Non-pigmented ciliary epithelial cell (primary cell): ENCODE measurements around the gene PCIF1.
"Not testable (repeated sequence)": the region's sequence is repeated elsewhere in the genome, so short reads cannot be mapped to it uniquely, and the experiment has no call there.

ENCODE experiments used
- DNase-seq: peaks from one replicate; pipeline ENCODE4 v3.0.0-alpha.2; 2010; ENCODE audit warnings: low read depth

Gene PCIF1

DNA sequence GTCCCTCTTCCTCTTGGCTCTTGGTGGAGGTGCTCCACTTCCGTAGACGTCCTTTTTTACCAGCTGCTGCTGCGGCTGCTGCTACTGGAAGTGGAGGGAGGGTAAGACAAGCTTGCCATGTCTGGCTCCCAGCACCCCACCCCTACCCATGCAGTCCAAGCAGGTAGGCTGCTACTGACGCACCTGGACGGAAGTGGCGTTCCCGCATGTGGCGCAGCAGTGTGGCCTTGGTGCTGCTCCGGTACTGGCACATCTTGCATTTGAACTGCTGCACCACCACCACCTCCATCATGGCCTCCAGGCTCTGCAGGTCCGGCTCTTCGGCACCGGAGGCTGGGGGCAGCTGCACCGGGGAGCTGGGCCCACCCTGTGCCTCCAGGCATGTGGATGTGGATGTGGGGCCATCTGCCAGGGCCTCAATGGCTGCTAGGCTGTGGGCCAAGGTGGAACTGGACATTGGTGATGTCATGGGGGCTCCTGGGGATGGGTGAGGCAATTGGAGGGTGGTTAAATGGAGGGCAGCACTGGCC is 33.1 kb downstream of the PCIF1 start:
- DNase-seq, result no peak

DNA sequence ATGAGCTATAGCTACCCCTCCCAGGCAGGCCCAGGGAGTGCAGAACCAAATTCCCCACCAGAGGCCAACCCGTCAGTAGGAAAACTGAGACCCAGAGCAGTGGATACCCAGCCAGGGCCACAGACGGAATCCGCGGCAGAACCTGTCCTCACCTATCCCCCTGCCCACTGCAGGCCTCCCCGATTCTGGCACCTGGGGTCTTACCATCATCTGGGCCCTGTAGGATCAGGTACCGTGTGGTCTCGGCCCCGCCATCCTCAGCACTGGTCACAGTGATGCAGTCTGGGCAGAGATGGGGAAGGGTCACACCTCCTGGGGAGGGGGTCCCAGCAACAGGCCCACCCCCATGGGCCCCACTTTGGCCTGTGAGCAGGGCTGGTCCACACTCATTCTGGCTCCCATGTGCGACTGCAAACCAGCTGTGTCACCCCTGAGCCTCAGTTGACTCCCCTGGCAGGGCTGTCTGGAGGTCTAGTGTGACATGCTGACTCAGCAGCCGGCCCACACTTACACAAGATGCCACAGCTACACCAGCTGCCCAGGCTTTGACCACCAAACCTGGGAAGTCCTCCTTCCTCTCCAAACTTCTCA is 33.7 kb downstream of the PCIF1 start:
- DNase-seq, result no peak

GRCh38 chr20:45968801-45969711 is 34.6 kb downstream of the PCIF1 start:
- DNase-seq, result no peak

- DNase-seq, result no peak
Observed at GRCh38 chr20:45969712-45970634, 35.5 kb downstream of the PCIF1 start.

DNA sequence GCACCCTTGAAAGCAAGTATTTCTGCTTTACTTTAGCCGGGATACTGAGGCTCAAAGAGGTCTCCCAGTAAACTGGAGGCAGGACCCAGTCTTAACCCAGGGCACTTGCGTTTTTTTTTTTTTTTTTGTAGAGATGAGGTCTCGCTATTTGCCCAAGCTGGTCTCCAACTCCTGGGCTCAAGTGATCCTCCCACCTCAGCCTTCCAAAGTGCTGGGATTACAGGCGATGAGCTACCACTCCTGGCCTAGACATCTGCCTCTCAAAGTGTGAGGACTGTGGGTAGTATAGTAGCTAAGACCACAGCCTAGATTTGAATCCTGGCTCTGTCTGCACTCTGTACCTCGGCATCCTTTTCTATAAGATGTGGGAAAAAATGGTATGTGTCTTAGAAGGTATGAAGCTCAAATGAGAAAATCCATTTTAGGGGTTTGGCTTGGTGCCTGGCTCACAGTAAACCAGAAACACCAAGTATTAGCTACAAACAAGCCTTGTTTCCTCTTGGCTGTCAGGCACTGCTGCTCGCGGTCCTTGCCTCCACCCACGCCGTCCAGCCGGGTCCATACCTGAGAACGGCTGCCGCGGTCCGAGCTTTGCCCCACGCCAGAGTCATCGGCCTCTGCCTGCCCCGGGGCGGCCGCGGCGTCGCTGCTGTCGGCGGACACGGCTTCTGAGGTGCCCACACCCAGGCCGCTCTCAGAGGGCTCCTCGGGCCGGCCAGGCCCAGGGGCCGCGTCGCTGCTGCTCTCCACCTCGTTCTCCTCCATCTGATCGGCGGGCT is 36.4 kb downstream of the PCIF1 start:
- DNase-seq, result no peak

GRCh38 chr20:45971425-45971674 is 36.9 kb downstream of the PCIF1 start:
- DNase-seq, result no peak

DNA sequence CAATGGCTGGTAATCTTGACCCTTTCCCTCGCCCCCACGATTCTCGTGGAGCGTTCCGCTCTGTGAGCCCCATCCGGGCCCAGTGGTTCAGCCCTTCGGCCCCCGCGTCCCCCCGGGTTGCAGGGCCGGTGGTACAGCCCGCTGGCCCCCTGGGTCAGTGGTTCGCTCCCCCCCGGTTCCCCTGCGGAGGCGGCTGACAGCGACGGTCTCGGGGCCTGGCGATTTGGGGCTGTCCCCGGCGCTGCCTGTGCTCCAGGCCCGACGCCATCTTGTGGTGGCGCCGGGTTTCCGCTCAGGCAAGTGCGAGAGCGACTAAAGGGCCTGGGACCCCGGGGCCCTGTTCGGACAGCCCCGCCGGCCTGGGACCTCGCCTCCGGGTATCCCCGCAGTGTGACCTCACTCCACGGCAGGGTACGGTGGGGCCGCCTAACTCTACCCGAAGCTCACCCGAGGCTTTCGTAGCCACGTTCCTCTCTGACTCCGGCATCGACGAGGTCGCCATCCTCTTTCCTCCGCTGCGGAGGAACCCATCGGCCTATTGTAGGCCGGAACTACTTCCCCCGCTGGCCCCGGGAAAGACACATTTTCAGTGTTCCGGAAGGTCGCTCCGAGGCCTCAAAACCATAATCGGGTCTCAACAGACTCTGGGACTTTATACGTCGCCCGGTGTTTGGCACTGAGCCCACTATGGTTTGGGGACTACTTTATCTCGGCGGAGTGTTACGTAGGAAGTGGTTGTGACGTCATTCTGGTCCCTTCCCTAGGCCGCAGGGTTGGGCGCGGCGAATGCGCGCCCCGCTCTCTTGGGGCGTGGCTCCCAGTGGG is 37.4 kb downstream of the PCIF1 start, which contains the start of gene ZNF335:
ZNF335 (minus strand) TSS at position 529 of the 825 bp plus-strand sequence. CDS start 793 bp downstream, outside the sequence.
- DNase-seq, result peak; percentile 83

DNA sequence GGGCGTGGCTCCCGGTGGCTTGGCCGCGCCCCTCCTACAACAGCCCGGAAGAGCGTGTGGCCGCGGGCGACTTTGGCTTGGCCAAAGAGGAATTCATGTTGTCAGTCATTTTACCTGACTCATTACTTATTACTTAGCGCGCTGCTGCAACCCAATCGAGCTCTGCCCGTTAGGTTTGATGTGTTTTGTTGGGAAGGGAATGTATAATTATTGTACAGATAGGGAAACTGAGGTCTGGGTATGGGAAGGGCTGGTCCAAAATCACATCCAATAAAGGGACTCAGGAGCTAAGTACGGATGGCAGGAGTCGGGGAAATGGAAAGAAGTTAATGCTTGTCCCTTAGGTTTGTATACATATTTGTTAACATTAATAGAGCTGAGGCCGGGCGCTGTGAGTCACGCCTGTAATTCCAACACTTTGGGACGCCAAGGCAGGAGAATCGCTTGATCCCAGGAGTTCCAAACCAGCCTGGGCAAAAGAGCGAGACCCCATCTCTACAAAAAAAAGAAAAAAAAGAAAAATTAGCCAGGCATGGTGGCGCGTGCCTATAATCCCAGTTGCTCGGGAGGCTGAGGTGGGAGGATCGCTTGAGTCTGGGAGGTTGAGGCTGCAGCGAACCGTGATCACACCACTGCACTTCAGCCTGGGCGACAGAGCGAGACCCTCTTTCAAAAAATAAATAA is 38.2 kb downstream of the PCIF1 start:
- no peak for DNase-seq

- DNase-seq, result no peak
Observed at GRCh38 chr20:45974896-45975565, 40.5 kb downstream of the PCIF1 start.

DNA sequence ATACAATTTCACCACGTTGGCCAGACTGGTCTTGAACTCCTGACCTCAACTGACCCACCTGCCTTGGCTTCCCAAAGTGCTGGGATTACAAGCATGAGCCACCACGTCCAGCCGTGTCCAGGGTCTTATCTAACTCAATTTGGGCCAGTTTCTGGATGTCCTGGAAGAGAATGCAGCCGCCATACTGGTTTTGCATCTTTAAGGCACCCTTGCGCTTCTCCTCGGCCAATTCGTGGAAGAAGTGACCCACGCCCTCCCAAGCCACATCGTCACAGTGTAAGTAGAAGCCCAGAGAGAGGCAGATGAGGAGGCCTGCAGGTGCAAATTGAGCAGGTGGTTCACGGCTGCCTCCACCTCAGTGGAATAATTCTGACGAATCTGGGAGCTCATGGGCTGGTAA is 41.2 kb downstream of the PCIF1 start:
- DNase-seq, result no peak

- no peak for DNase-seq
Observed at GRCh38 chr20:45976086-45976485, 41.6 kb downstream of the PCIF1 start.

- no peak for DNase-seq
Observed at GRCh38 chr20:45981261-45981660, 46.8 kb downstream of the PCIF1 start.

GRCh38 chr20:45983279-45983743 is 48.8 kb downstream of the PCIF1 start:
- no peak for DNase-seq

DNA sequence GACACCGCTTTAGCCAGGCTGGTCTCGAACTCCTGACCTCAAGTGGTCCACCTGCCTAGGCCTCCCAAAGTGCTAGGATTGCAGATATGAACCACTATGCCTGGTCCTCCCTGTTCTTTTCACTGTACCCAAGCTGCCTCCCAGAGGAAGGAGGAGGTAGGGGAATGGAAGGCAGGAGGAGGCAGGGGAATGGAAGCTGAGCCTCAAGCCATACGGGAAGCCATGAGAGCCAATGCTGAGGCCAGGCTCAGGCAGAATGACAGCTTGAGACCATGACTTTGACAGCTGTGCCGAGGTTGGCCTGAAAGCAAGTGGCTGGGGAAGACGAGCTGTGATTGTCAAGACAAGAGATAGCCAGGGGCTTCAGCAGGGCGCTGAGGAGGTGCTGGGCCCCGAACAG is 51.1 kb downstream of the PCIF1 start:
- DNase-seq, result no peak

GRCh38 chr20:45987108-45987780 is 52.8 kb downstream of the PCIF1 start:
- DNase-seq, result no peak

DNA sequence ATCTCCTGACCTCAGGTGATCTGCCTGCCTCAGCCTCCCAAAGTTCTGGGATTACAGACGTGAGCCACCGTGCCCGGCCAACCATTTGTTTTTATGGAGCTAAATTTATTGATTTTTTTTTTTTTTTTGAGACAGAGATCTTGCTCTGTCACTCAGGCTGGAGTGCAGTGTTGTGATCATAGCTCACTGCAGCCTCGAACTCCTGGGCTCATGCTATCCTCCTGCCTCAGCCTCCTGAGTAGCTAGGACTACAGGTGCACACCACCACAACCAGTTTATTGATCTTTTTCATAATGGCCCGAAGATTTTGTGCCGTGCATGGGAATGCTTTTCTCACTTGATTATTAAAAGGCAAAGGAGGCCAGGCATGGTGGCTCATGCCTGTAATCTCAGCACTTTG is 54.3 kb downstream of the PCIF1 start:
- not testable (repeated sequence) for DNase-seq

- DNase-seq, result no peak
Observed at GRCh38 chr20:45991616-45992015, 57.1 kb downstream of the PCIF1 start.

DNA sequence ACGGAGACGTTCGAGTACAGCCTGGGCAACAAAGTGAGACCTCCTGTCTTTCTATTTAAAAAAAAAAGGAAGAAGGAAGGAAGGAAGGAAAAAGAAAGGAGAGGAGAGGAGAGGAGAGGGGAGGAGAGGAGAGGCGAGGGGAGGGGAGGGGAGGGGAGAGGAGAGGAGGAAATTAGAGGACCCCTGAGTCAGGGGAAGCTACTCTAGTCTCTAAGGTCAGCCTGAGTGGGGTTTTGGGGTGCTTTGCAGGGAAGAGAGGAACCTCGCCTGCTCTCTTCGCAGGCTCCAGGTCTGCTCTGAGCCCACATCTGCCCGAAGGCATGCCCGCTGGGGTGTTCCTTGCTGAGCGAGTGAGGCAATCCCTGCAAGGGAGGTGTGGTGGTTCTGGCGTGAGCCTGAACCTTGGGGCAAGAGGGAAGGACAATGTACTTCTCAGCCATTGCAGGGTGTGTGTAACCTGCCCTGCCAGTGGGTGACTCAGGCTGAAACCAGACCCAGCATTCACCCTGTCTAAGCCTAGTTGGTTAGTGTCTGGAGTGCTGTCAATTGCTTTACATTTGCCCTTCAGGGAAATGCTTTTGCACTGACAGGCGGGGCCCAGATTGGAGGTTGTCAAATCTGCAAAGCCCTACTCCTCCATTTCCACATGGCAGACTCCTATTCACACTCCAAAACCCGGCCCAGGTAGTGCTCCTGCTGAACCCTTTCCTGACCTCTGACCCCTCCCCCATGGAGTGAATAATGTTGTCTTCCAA is 58.9 kb downstream of the PCIF1 start:
- no peak for DNase-seq
